Measurements from ENCODE around the gene APLNR.
"Not testable (repeated sequence)": the region's sequence is repeated elsewhere in the genome, so short reads cannot be mapped to it uniquely, and the experiment has no call there.

APLNR gene

DNA sequence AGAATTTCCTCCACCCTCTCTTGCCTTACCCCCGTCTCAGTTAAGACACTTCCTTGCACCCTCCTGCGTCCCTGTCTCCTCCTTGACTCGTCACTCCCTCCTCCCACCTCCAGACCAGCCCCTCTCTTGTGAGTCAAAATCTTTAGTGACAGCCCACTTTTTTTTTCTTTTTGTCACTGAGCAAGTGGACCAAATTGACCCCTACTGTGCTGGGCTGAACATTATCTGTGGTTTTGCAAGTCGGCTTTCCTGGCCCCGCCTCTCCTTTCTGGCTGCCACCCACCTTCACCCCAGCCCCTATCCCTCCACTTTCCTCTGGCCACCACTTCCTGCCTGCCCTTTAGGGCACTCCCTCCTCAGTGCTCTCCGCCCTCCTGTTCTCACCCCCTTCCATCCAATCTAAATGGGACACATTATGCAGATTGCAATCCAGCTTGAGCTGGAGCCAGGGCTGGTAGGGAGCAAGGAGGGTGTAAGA, at the start of gene APLNR:
APLNR (minus strand) TSS at position 47 of the 478 bp plus-strand sequence. CDS start 246 bp downstream, outside the sequence.
- no peak for DNase-seq

DNA sequence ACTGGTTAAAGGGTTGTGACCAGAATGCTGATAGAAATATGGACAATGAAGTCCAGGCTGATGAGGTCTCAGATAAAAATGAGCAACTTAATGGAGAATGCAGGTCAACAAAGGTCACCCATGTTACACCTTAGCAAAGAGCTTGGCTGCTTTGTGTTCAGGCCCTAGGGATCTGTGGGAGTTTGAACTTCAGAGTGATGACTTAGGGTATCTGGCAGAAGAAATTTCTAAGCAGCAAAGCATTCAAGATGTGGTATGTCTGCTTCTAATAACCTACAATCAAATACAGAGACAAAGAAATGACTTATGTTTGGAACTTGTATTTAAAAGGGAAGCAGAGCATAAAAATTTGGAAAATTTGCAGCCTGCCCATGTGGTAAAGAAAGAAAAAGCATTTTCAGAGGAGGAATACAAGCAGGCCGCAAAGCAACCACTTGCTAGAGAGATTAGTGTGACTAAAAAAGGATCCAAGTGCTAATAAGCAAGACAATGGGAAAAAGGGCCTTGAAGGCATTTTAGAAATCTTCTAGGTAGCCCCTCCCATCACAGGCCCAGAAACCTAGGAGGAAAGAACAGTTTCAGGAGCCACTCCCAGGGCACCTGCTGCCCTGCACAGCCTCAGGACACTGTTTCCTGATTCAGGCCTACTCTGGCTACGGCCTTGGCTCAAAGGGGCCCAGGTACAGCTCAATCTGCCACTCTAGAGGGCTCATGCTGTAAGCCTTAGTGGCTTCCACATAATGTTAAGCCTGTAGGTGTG, 46.4 kb upstream of the APLNR start:
- DNase-seq = no peak

DNA sequence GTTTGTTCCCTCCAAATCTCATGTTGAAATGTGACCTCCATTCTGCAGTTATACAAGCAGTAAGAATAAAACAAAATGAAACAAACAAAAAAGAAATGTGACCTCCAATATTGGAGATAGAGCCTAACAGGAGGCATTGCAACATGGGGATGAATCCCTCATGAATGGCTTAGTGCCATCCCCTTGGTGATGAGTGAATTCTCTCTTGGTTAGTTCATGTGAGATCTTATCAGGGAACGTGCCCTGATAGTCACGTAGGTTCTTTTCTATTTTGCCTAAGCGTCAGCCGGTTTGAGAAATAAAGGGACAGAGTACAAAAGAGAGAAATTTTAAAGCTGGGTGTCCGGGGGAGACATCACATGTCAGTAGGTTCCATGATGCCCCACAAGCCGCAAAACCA, 44.5 kb upstream of the APLNR start:
- DNase-seq = not testable (repeated sequence)

DNA sequence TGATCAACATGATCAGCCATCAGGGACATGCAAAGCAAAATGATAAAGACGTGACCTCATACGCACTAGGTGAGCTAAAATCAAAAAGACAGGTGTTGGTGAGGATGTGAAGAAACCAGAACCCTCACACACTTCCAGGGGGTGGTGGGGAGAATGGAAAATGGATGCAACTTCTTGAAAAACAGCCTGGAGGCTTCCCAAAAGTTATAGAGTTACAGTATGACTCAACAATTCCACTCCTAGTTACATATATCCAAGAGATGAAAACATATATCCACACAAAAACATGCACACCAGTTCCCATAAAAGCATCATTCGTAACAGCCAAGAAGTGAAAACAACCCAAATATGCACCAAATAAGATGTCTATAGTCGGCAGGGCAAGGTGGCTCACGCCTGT, 42.1 kb upstream of the APLNR start:
- peak; percentile 40 for DNase-seq

DNA sequence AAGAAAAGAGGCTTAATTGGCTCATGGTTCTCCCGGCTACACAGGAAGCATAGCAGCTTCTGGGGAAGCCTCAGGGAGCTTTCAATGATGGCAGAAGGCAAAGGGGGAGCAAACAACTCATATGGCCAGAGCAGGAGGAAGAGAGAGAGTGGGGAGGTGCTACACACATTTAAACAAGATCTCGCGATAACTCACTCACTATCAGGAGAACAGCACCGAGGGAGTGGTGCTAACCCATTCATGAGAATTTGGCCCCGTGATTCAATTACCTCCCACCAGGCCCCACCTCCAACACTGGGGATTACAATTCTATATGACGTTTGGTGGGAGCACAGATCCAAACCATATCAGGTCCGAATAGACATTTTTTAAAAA, 41.7 kb upstream of the APLNR start:
- no peak for DNase-seq

DNA sequence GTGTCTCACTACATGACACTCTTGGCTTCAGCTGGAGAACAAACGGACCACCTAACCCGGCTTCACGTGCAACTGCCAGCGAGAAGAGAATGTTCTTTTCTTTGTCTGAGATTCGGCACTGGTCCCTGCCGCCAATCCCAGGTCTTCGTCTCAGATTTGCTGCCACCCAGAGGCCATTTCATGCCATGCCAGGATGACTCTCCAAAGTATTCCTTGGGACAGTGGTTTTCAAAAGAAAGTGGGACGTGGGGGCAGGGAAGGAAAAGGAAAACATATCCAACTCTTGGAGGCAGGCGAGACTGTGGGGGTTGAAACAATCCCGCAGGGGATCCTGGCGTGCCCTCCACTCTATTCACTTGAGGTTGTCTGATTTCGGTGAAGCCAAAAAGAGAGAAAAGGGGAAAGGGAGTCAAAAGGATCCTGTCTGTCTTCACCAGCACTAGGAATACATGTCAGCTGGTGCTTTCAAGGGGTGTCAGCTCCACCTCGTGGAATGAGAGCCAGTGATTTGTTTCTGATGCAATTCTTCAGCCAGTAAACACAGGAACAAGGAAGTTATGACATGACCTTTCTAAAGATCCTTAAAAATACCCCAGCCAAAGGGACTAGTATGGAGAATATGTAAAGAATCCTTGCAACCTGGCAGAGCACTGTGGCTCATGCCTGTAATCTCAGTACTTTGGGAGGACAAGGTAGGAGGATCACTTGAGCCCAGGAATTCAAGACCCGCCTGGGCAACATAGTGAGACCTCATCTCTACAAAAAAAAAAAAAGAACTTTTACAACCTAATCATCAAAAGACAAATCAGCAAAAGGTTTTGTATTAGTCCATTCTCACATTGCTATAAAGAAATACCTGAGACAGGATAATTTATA, 41.0 kb upstream of the APLNR start:
- peak; percentile 76 for DNase-seq

DNA sequence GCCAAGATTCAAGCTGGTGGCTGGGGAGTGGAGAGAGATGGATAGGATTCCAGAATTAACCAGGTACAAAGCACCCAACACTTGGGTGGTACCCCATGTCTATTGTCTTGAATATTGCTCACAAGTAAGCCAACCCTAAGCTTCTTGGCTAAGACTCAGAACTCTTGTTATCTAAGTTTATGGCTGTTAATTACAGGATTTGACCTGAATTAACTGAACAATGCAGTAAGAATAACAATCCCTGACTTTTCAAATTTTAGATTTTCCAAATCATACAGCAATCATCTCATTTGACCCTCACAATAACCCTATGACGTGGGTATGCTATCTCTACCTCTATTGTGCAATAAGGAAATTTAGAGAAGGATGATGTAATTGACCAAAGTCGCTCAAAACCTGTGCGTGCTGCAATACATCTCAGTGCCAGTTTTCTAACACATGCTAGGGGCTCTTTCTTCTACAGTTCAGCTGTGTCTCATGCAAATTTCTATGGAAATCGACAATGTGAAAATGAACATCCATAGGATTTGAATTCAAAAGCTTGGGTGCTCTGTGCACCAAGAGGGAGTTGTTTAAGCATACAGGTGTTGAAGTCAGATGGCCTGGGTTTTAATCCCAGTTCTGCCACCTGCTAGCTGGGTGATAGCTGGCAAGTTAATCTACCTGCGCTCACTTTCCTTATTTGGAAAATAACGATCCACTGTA, 40.1 kb upstream of the APLNR start:
- peak; percentile 67 for DNase-seq

DNA sequence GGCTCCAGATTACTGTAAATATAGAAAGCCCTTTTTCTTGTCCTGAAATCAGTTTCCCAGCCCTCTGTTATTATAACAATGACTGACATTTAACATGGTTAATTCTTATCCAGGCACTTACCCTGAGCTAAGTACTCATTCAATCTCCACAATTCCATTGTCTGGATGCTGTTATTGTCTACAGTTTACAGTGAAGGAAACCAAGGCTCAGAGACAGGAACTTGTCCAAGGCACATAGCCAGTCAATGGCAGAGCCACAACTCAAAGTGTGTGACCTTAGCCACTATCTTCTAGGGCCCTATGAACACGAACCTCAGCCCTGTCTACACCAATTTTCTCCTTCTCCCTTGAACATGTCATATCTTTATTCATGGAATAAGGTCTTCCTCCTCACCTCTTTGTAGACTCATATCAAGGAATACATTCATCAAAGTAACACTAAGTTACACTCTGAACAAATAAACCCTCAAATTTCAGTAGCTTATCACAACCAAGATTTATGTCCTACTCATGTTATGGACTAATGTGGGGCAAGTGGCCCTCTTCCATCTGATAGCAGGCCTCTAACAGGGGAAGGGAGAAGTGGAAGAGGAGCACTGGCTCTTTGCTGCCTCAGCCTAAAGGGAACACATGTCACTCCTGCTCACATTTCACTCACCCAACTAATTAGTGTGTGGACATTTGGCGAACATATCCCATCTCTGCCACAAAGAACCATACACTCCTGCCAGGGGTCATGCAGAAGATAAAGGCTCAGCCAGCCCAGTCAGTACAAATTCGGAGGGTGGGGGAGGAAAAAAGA, 39.3 kb upstream of the APLNR start:
- DNase-seq = peak; percentile 21

DNA sequence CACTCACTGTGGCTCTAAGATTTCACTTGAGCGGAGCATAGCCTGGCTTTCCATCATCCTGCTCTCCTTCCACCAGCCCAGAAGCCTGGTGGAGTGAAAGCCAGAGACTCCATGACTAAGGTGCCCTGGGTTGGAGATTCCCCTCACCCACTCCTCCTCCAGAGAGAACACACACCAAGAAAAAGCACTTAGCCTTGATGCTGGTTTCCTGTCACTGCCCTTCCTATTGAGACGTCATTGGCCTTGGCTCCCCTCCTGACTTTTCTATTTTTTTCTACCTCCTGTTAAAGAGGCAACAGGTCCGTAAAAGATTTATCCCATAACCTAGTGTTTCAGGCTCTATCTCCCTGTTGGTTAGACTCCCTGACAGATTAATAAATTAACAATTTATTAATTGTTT, 38.5 kb upstream of the APLNR start:
- no peak for DNase-seq

DNA sequence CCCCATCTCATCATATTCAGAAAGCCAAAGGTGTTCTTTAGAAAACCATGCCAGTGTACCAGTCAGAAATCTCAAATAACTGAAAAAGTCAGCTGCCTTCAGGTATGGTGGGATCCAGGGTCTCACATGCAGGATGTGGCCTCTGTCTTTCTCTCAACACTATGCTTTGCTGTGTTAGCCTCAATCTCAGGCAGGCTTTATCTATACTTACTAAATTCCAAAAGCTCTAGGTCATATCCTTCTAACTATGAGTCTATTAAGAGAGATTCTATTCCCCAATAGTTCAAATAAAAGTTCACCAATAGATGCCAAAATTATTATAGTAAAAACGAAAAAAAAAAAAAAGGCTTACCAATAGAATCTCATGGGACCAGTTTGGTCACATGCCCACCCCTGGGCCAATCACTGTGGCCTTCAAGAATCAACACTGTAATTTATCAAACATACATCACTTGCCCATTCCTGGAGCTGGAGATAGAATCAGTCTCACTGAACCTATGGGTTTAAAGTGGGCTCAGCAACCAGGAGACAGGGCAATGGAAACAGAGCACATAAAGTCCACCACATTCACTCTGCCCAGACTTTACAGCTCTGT, 38.0 kb upstream of the APLNR start:
- DNase-seq = peak; percentile 64

DNA sequence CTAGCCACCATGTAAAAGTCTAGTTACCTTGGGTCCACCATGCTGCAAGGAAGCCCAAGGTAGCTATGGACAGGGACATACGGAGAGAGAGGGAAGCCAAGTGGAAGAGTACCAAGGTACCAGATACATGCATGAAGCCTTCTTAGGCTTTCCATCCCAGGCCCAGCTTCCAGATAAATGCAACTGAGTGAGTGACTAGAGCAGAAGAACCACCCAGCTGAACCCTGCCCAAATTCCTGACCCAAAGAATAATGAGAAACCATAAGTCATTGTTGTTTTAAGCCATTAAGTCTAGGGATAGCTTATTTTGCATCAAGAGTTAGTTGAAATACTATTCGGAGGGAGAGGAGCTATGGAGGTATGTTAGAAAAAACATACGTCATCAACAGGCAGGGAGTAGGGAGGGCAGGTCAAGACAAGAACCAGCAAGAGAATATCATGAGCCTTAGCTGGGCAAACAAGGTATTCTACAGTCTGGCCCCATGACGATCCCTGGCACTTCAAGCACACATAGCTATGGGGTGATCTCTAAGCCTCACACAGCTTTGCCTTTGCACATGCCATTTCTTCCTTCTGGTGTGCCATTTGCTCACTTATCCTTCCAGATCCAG, 36.5 kb upstream of the APLNR start:
- no peak for DNase-seq

DNA sequence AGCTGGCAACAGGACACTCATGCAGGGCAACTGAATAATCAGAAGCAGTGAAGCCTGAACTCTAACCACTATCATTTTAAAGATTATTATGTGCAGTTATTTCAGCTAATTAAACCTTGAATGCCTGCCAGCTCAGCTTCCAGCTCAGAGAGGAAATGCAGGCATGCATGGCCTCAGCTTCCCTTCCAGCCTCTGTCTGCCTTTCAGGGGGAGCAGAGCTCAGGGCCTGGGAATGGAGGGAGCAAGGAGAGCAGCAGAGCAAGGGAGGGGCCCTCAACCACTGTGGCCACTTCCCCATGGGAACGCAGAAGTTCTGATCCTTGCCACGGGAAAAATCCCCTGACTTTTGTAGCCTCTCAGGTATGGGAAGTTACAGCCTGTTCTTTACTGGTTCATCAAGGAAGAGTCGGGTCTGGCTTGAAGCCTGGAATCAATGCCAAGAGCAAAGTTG, 32.5 kb upstream of the APLNR start:
- no peak for DNase-seq

DNA sequence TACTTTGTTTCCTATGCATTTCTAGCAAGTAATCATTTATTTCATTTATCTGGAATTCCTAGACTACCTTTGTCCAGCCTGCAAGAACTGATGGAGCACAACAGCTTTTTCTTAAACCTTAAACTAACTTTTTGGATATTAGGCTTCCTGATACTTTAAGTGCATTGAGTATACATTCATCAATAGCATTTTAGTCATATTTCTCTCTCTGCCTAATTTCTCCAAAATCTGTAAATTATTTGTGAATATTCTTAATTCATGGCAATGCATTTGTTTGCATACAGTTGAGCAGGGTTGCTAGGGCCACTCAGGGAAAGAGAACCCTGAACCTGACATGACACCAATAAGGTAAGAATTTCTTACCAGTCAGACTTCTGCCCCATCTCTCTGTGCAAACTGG, 29.1 kb upstream of the APLNR start:
- no peak for DNase-seq

DNA sequence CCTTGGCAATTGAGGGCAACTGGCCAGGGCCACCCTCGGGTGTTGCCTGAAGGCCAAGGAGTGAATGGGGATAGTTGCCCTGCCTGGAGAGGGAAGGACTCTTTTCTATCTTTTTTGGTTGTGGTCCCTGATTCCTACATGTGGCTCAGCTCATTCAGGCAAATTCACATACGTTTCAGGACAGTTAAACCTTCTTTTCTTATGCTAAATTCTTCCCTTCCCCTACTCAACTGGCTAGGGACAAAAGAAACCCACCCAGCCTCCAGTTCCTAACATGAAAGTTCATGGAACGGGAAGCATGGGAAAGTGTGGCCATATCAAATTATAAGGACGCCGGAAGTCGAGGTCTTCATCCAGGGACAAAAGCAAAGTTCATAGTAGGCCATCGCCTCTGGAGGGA, 26.3 kb upstream of the APLNR start:
- no peak for DNase-seq

DNA sequence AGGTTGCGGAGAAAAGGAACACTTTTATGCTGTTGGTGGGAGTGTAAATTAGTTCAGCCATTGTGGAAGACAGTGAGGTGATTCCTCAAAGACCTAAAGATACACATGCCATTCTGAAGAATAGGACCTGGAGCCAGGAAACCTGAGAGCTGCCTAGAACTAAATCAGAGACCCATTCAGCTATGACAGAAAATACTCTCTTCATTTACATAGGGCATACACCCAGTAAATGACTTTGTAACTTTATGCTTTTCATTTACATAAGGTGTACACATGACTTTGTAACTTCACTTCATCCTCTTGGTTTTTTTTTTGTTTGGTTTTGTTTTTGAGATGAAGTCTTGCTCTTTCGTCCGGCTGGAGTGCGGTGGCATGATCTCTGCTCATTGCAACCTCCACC, 25.1 kb upstream of the APLNR start:
- DNase-seq = no peak

DNA sequence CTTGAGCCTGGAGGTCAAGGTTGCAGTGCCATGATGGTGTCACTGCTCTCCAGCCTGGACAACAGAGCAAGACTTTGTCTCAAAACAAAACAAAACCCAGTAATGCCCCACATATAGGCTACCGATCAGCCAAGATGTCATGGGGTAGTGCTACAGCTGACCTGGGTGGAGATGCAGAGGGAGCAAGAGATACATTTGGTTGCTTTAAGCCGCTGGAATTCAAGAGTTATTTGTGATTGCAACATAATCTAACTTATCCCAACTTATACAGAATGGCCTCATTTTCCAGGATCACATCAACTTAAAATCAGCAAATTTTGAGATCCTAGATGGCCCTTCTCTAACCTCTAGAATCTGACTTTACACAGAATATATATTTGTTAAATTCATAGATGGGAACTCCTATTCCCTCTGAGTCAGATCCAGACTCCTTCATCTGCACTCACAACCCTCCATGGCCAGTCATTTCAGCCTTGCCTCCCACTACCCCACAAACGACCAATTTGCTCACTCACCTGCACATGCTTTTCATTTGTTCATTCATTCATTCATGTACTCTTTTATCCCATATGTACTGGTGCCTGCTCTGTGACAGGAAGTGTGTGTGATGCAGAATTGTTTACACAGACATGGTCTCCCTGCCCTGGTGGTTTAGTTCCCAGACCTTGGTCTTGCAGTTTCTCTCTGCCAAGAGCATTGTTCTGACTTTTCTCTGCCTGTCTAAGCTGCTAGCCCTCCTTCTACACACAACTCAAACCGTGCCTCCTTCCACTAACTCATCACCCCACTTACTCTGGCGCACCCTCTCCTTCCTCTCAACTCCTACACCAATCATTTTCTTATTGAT, 24.1 kb upstream of the APLNR start:
- DNase-seq = no peak

DNA sequence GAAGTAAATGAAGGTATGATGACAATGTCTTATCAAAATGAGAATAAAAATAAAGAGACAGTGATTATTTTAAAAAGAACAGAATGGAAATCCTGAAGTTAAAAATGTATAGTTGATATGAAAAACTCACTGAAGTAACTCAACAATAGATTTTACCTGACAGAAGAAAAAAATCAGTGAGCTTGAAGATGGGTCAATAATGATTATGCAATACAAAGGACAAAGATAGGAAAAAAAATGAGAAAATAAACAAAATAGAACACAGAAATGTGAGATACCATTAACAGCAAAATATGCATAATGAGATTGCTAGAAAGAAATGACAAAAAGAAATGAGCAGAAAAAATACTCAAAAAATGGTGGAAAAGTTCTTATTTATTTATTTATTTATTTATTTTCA, 19.1 kb upstream of the APLNR start:
- no peak for DNase-seq

DNA sequence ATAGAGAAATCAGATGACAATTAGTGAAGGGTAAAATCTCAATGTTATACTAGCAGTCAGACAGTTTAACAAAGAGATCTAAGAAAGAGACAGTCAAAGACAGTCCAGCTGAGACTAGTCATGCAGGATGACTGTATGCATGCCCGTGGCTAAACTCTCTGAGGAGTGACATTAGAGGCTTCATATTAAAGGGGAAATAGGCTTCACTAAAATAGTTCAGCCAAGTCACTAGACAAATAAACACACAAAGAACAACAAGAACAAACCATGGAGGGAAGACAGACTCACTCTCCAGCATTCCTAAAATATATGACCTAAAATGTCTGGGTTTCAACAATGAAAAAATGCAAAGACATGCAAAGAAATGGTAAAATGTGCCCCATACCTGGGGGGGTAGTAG, 18.6 kb upstream of the APLNR start:
- DNase-seq = no peak

DNA sequence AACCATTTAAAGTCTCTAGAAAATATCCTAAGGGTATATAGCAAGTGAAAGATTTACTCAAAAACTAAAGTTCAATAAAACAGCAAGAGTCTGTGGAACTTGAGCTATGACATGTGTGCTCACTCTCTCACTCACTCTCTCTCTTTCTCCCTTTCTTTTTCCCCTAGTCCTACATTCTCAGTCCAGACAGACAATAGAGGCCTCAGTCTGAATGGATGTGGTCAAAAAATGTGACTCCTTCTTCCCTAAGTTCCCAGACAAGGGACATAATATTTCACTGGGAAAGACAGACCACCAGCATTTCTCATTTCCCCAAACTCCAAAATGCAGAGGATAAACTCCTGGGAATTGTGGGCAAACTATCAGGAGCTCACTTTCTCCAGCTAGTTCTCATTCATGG, 17.6 kb upstream of the APLNR start:
- no peak for DNase-seq

DNA sequence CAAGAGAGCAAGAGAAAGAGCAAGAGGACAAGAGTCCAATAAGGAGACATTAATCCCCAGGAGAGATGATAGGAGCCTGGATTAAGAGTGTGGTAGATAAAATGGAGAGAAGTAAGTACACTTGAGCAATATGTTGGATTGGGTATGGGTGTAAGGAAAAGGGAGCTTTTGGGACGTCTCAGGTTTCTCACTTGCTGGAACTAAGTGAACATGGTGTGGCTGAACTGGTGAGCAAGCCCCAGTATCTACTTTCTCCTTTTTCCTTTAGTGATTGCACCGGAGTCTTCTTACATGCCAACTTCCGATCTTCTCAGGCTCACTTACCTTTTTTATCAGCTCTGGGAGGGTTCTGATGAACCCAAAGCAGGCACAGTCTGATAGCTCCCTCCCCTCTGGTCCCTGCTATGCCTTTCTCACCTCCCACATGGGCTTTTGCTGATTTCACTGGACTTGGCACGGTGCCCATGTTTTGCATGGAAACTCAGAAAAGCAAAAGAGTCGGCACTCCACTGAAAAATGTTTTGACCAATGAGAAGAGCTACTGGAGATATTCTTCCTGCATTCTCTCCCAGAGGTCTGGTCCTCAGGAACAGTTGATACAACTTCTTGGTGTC, 14.5 kb upstream of the APLNR start:
- peak; percentile 52 for DNase-seq

All from NCI-H226 (cell line).